Stomach (tissue), 9 donors: ENCODE data around the gene PACRGL. TPM values are rescaled to one million over a fixed set of nuclear protein-coding genes. Genes with fewer than 3 reads are reported as not detected.

Experiments
- DNase-seq, 2 donors: peaks; one replicate each; pipeline versions ENCODE4 v3.0.0 to v3.0.0-alpha.2; 2013 to 2019
- H3K27ac ChIP-seq, 5 donors: fragments of 200-600 bp in 4 of 5; sonication (generic) in 4 of 5; one replicate each; pipeline ENCODE4 v1.5.1; 2013 to 2019; ENCODE audit warnings: mild to moderate bottlenecking in 1 of 5, moderate library complexity in 1 of 5
- H3K27me3 ChIP-seq, 3 donors: fragments of 200-600 bp; sonication (generic); one replicate each; pipeline ENCODE4 v1.5.1; 2017 to 2019; ENCODE audit warnings: mixed run types in 1 of 3
- H3K36me3 ChIP-seq, 4 donors: fragments of 200-600 bp; sonication (generic); 1 replicate in 3 of 4; 2 replicates in 1 of 4; pipeline ENCODE4 v1.5.1; 2016 to 2019
- H3K4me1 ChIP-seq, 4 donors: fragments of 200-600 bp; sonication (generic); one replicate each; pipeline ENCODE4 v1.5.1; 2016 to 2019
- H3K4me3 ChIP-seq, 4 donors: fragments of 200-600 bp; sonication (generic) in 3 of 4; one replicate each; pipeline ENCODE4 v1.5.1; 2016 to 2019; ENCODE audit warnings: mild to moderate bottlenecking in 1 of 4
- H3K9me3 ChIP-seq, 4 donors: fragments of 200-600 bp; sonication (generic); one replicate each; pipeline ENCODE4 v1.5.1; 2016 to 2019
- CTCF ChIP-seq, 7 experiments: fragments of 450-650 bp in 4 of 7; fragments of 200-600 bp in 3 of 7; sonication (generic) in 3 of 7; IDR thresholded peaks; one replicate each; pipeline ENCODE4 v1.5.1; 2016 to 2019; ENCODE audit warnings: antibody characterized with exemption in 7 of 7, control low read depth in 2 of 7, mild to moderate bottlenecking in 1 of 7
- EP300 ChIP-seq: sonication (generic); formaldehyde crosslinking; IDR thresholded peaks from one replicate; pipeline ENCODE4 v1.6.1; 2017; ENCODE audit warnings: antibody characterized with exemption
- POLR2A ChIP-seq, 4 donors: fragments of 450-650 bp; IDR thresholded peaks; one replicate each; pipeline ENCODE4 v1.6.1; 2016; ENCODE audit warnings: antibody characterized with exemption in 4 of 4, control low read depth in 2 of 4, mild to moderate bottlenecking in 1 of 4, moderate library complexity in 1 of 4
- POLR2AphosphoS5 ChIP-seq, 3 donors: sonication (generic); formaldehyde crosslinking; IDR thresholded peaks; one replicate each; pipeline ENCODE4 v1.6.1; 2016; ENCODE audit warnings: antibody characterized with exemption in 3 of 3
- WGBS, 5 donors: extraction: QIAGEN DNeasy Blood & Tissue Kit in 3 of 5; methylation state at CpG; one replicate each; pipeline versions ENCODE4 v1.1.5 to v1.1.7; 2013 to 2018; 5-methylcytosine and 5-hydroxymethylcytosine counted together
- intact Hi-C: fragments of 100-400 bp; cut with DNase I; formaldehyde crosslinking; loops from one replicate; pipeline ENCODE4 v1.15.1; 2023; ENCODE audit warnings: low total_unique reads
- polyA plus RNA-seq, 3 donors: library from polyadenylated mRNA; stranded (reverse); fragments of 200-250 nt; gene quantifications; one replicate each; pipeline ENCODE4 v1.2.3, GENCODE V29; 2013
- total RNA-seq, 5 donors: library from RNA; depleted of rRNA; stranded (reverse); fragments of >200 nt; gene quantifications; one replicate each; pipeline versions ENCODE4 v1.1.0 to v1.2.3, GENCODE V29; 2014 to 2016
- donor health status: healthy with polysubstance abuse.
- donor health status: Bipolar disorder and iron deficiency.
- donor health status: healthy.

Gene PACRGL
- total and polyA plus RNA-seq, 8 donors: 7.0 to 223 (median 36.6) TPM

- TF ChIP-seq POLR2A (IDR thresholded peaks at IDR 0.05): no peak
- TF ChIP-seq CTCF (IDR thresholded peaks at IDR 0.05): no peak
- TF ChIP-seq EP300: no peak
- no peak for TF ChIP-seq POLR2AphosphoS5 (IDR thresholded peaks at IDR 0.05)
- DNase-seq: no peak
- Histone ChIP-seq H3K9me3 (no peaks in the 10 kb centered on the region), H3K36me3 (no peaks in the 10 kb centered on the region), H3K4me1 (peaks cover 0 to 4% (median 1%) of the 10 kb centered on the region in 4 donors), H3K27ac (no peak overlapping the region), H3K27me3 (no peaks in the 10 kb centered on the region), H3K4me3 (no peak overlapping the region)
- intact Hi-C loops: no loop called here
- WGBS, 5 donors: 80 to 88% (median 86%) methylated on average over 3 of the region's 3 CpGs
Measured at GRCh38 chr4:20678400-20678799, 21.9 kb upstream of the PACRGL start.

GRCh38 chr4:20679951-20680350 is 20.3 kb upstream of the PACRGL start:
- intact Hi-C loops: loop anchor here (10.0 kb wide), 1 partner anchor 255 kb away; no protein-coding TSS in a partner anchor
- Histone ChIP-seq H3K27ac (no peak overlapping the region), H3K27me3 (no peaks in the 10 kb centered on the region), H3K36me3 (no peaks in the 10 kb centered on the region), H3K4me3 (no peak overlapping the region), H3K9me3 (no peaks in the 10 kb centered on the region), H3K4me1 (peaks cover 0 to 10% (median 3%) of the 10 kb centered on the region in 4 donors)
- no peak for TF ChIP-seq POLR2A (IDR thresholded peaks at IDR 0.05)
- WGBS, 5 donors: 52 to 78% (median 63%) methylated on average over 1 of the region's 1 CpG
- DNase-seq: no peak

DNA sequence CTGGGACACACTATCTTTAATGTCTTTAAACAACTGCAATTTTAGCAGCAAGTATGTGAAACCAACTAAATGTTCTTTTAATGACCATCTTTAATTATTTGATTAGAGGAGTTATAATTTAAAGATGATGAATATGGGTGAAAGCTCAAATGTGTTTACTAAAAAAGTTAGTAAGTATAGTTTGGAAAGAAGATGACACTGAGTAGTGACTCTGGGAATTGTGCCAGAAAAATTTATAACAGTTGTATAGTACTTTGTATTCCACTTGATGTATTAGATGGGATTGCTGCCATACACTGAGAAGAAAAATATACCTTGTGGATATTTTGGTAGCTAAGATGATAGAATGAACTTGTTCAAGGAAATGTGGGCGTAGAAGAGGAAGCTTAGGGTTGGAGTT is 19.5 kb upstream of the PACRGL start:
- peak in 1 of 2 donors; percentile 43 for DNase-seq
- TF ChIP-seq CTCF (IDR thresholded peaks at IDR 0.05): no peak
- no peak for TF ChIP-seq POLR2A (IDR thresholded peaks at IDR 0.05)
- no peak for TF ChIP-seq POLR2AphosphoS5 (IDR thresholded peaks at IDR 0.05)
- TF ChIP-seq EP300: no peak
- H3K4me3 ChIP-seq: no peak overlapping the region
- H3K27me3 ChIP-seq: no peaks in the 10 kb centered on the region
- intact Hi-C loops: loop anchor here (10.0 kb wide), 1 partner anchor 256 kb away; no protein-coding TSS in a partner anchor
- H3K4me1 ChIP-seq: peaks cover 0 to 13% (median 4%) of the 10 kb centered on the region in 4 donors
- no peaks in the 10 kb centered on the region for H3K9me3 ChIP-seq
- H3K36me3 ChIP-seq: no peaks in the 10 kb centered on the region
- no peak overlapping the region for H3K27ac ChIP-seq
- 49 to 78% (median 58%) methylated on average over 1 of the region's 1 CpG for WGBS, 5 donors

DNA sequence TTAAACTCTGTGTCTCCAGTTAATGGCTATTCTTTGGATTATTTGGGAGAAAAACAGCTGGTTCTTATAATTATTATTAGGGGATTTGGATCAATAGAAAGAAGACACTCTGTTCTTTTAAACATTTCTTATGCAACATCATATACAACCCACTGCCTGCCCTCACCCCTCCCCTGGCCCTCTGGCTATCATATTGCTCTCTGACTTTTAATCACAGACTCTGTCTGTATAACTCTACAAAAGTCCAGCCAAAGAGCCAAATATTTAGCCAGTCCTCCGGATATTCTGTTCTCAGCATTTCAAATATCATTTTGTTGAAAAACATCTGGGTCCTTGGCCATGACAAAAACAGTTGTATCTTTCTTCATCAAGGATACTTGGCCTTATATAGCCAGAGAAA is 19.0 kb upstream of the PACRGL start:
- Histone ChIP-seq H3K4me1 (peaks cover 0 to 13% (median 4%) of the 10 kb centered on the region in 4 donors), H3K27me3 (no peaks in the 10 kb centered on the region), H3K4me3 (no peak overlapping the region), H3K36me3 (no peaks in the 10 kb centered on the region), H3K9me3 (no peaks in the 10 kb centered on the region), H3K27ac (peak overlapping the region in 1 of 5 donors; percentile 24)
- intact Hi-C loops: loop anchor here (10.0 kb wide), 1 partner anchor 256 kb away; no protein-coding TSS in a partner anchor
- 42 to 75% (median 54%) methylated on average over 1 of the region's 1 CpG for WGBS, 5 donors
- TF ChIP-seq POLR2AphosphoS5 (IDR thresholded peaks at IDR 0.05): no peak
- no peak for TF ChIP-seq POLR2A (IDR thresholded peaks at IDR 0.05)
- TF ChIP-seq CTCF (IDR thresholded peaks at IDR 0.05): no peak
- TF ChIP-seq EP300: no peak
- peak; percentile 26 to 32 for DNase-seq

DNA sequence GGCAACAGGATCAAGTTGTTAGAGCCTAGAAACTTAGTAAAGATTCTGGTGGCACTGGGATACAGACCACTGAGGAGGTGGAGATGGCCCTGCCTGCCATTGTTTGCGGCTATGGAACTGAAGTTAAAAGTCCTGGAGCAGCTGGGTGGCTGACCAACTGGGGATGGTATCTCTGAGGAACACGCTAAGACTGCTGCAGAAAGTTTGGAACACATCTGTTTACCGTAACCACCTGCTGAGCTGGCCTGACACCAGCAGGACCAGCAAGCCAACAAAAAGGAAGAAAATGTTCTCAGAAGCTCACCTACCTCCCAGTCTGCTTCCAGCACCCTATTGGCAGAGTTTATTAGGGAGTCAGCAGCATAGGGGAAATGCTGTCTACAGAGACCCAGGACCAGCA is 17.4 kb upstream of the PACRGL start:
- Histone ChIP-seq H3K27me3 (no peaks in the 10 kb centered on the region), H3K4me1 (peaks cover 0 to 13% (median 4%) of the 10 kb centered on the region in 4 donors), H3K9me3 (no peaks in the 10 kb centered on the region), H3K4me3 (no peak overlapping the region), H3K27ac (peak overlapping the region in 2 of 5 donors; percentile 7 to 24), H3K36me3 (no peaks in the 10 kb centered on the region)
- TF ChIP-seq POLR2AphosphoS5 (IDR thresholded peaks at IDR 0.05) (peak in 2 of 3 donors; percentile 22 to 47), POLR2A (IDR thresholded peaks at IDR 0.05) (no peak)
- intact Hi-C loops: loop anchor here (10.0 kb wide), 1 partner anchor 258 kb away; no protein-coding TSS in a partner anchor
- peak in 1 of 2 donors; percentile 49 for DNase-seq
- 32 to 71% (median 39%) methylated on average over 3 of the region's 3 CpGs for WGBS, 5 donors
